ENCODE data around the gene SMYD3. TPM values are rescaled to one million over a fixed set of nuclear protein-coding genes. Genes with fewer than 3 reads are reported as not detected.

Gene SMYD3
- total RNA-seq, 2 donors from 2014 or later, result 13.5 to 20.8 TPM

- Histone ChIP-seq H3K36me3 (replicated peaks in 1 of 2; ENCODE audit: insufficient read depth in 1 of 2, low read depth in 2 of 2) (no peaks in the 10 kb centered on the region), H3K27me3 (no peaks in the 10 kb centered on the region), H3K9me3 (no peaks in the 10 kb centered on the region), H3K4me3 (no peak overlapping the region), H3K4me1 (no peaks in the 10 kb centered on the region), H3K27ac (no peak overlapping the region)
- intact Hi-C loops (cut with DNase I), result no loop called here
- TF ChIP-seq, protein P1, sequence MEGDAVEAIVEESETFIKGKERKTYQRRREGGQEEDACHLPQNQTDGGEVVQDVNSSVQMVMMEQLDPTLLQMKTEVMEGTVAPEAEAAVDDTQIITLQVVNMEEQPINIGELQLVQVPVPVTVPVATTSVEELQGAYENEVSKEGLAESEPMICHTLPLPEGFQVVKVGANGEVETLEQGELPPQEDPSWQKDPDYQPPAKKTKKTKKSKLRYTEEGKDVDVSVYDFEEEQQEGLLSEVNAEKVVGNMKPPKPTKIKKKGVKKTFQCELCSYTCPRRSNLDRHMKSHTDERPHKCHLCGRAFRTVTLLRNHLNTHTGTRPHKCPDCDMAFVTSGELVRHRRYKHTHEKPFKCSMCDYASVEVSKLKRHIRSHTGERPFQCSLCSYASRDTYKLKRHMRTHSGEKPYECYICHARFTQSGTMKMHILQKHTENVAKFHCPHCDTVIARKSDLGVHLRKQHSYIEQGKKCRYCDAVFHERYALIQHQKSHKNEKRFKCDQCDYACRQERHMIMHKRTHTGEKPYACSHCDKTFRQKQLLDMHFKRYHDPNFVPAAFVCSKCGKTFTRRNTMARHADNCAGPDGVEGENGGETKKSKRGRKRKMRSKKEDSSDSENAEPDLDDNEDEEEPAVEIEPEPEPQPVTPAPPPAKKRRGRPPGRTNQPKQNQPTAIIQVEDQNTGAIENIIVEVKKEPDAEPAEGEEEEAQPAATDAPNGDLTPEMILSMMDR (IDR thresholded peaks at IDR 0.05), result no peak
- no peak for TF ChIP-seq POLR2A (IDR thresholded peaks at IDR 0.05)
- 91 to 92% methylated on average over 9 of the region's 9 CpGs for WGBS, 2 donors
- ATAC-seq, result no peak
- DNase-seq, result no peak
Observed at GRCh38 chr1:245988393-245989078, 518.5 kb downstream of the SMYD3 start.

- ATAC-seq (no peak), DNase-seq (no peak)
- Histone ChIP-seq H3K4me3 (no peak overlapping the region), H3K9me3 (no peaks in the 10 kb centered on the region), H3K36me3 (replicated peaks in 1 of 2; ENCODE audit: insufficient read depth in 1 of 2, low read depth in 2 of 2) (no peaks in the 10 kb centered on the region), H3K4me1 (no peaks in the 10 kb centered on the region), H3K27ac (no peak overlapping the region), H3K27me3 (no peaks in the 10 kb centered on the region)
- intact Hi-C loops (cut with DNase I), result no loop called here
- WGBS, 2 donors, result 88 to 97% methylated on average over 6 of the region's 6 CpGs
- TF ChIP-seq, protein P1 (IDR thresholded peaks at IDR 0.05), result no peak
- no peak for TF ChIP-seq POLR2A (IDR thresholded peaks at IDR 0.05)
Observed at GRCh38 chr1:245987997-245988392, 519.1 kb downstream of the SMYD3 start.

DNA sequence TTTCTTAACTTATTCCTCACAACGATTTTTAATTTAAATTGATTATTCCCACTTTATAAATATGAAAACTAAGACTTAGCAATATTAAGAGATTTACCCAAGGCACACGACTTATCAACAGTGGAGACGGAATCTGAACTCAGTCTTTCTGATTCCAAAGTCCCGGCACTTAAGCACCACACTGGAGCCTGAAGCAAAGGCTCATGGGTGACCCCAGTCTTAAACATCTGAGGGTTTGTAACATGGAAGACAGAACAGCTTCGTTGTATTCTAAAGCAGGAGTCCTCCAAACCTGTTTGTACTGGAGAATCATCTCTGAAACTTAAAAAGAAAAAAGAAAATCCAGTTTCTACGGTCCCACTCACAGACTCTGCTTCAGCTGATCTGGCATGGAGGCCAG, 519.5 kb downstream of the SMYD3 start:
- intact Hi-C loops (cut with DNase I), result no loop called here
- H3K4me3 ChIP-seq, result no peak overlapping the region
- WGBS, 2 donors, result 82 to 83% methylated on average over 6 of the region's 6 CpGs
- H3K27me3 ChIP-seq, result no peaks in the 10 kb centered on the region
- DNase-seq, result no peak
- H3K36me3 ChIP-seq (replicated peaks in 1 of 2; ENCODE audit: insufficient read depth in 1 of 2, low read depth in 2 of 2), result no peaks in the 10 kb centered on the region
- H3K27ac ChIP-seq, result no peak overlapping the region
- H3K9me3 ChIP-seq, result no peaks in the 10 kb centered on the region
- TF ChIP-seq, protein P1 (IDR thresholded peaks at IDR 0.05), result no peak
- no peak for TF ChIP-seq POLR2A (IDR thresholded peaks at IDR 0.05)
- ATAC-seq, result no peak
- no peaks in the 10 kb centered on the region for H3K4me1 ChIP-seq

- WGBS, 2 donors, result 45 to 66% methylated on average over 2 of the region's 2 CpGs
- Histone ChIP-seq H3K36me3 (replicated peaks in 1 of 2; ENCODE audit: insufficient read depth in 1 of 2, low read depth in 2 of 2) (no peaks in the 10 kb centered on the region), H3K27me3 (no peaks in the 10 kb centered on the region), H3K4me3 (no peak overlapping the region), H3K27ac (no peak overlapping the region), H3K9me3 (no peaks in the 10 kb centered on the region), H3K4me1 (no peaks in the 10 kb centered on the region)
- DNase-seq, result no peak
- TF ChIP-seq POLR2A (IDR thresholded peaks at IDR 0.05), result no peak
- TF ChIP-seq, protein P1 (IDR thresholded peaks at IDR 0.05), result no peak
- no peak for ATAC-seq
- intact Hi-C loops (cut with DNase I), result no loop called here
Observed at GRCh38 chr1:245987219-245987545, 519.9 kb downstream of the SMYD3 start.
